HG03280 (cell line): ENCODE data around the gene FXR2.
"Not testable (repeated sequence)": the region's sequence is repeated elsewhere in the genome, so short reads cannot be mapped to it uniquely, and the experiment has no call there.

Experiments
- ATAC-seq: cut with Tn5 transposase; IDR thresholded peaks from one replicate; pipeline ENCODE4 v1.9.1; 2021; ENCODE audit warnings: mild to moderate bottlenecking, moderate library complexity; ENCODE audit not compliant: unreplicated experiment

FXR2 gene

GRCh38 chr17:7614425-7615264, at the start of gene FXR2:
Gene FXR2, minus strand, starts transcription at chr17:7614897. Its CDS starts 365 bp downstream, at chr17:7614532.
- ATAC-seq: peak; percentile 87

DNA sequence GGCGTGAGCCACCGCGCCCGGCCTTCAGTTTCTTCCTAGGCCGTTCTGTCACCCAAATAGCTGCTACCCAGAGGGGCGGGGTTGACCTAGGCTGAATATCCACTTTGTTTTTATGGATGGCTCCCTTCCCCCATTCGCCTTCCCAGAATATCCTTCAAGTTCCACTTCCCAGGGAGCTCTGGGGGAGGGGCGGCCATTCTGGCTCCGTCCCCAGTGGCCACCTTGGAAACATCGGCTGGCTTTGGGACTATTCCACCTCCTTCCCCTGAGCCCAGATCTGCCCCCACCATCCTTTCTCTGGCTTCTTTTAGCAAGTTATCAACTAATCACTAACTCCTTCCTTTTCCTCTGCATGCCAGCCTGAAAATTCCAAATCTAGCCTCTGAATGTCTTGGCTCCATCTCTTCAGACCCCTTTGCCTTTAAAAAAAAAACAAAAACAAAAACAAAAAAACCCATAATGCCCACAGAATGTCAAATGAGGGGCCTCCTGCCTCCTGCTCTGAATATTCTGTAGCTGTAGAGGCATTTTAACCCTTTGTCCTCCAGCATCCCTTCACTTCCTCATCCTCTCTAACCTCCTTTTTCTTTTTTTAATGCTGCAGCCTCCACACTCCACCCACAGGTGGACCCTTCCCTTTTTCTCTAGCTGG, 42.4 kb upstream of the FXR2 start:
- ATAC-seq: no peak

GRCh38 chr17:7655541-7655840, 40.8 kb upstream of the FXR2 start:
- no peak for ATAC-seq

- no peak for ATAC-seq
Measured at GRCh38 chr17:7654832-7655540, 40.3 kb upstream of the FXR2 start.

DNA sequence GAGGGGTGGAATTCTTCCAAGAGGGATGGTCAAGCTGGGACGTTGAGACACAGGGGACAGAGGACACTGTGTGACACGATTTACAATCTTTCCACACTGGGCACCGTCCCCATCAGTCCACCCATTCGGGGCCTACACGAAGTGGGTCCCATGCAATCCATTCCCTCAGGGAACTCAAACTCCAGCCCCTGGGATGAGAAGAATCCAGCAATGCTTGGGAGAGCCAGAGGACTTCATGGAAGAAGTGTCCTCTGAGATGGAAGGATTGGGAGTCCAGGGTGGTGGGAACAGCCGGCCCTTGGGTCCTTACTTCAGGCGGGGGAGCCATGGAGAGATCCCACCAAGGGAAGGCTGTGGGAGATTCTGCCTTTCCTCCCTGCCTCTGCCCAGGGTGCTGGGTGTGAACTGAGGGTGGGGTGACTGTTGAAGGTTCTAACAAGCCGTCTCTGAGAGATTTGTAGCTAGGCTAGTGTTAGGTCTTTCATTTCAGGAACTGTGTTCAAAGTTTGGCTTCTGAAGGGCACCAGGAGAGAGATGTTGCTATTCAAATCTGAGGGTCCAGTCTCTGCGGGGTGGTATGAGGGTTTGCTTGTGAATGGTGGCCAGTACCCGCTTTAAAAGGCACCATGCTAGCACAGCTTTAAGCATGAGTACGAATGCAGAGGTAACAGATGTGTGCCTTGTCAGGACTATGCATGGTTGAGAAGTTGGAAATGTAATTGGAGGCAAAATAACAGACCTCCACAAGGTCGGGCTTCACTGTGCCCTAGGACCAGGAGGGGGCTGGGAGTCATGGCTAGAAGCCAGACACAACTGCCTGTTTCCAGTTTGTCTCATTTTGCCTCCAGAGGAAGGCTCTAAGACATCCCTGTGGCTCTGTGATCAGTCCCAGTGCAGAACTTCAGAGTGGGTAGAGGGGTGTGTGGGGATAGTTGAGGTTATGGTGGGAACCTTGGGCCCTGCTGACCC, 38.0 kb upstream of the FXR2 start:
- no peak for ATAC-seq

- ATAC-seq: no peak
Measured at GRCh38 chr17:7651665-7652387, 37.1 kb upstream of the FXR2 start.

GRCh38 chr17:7651097-7651664, 36.5 kb upstream of the FXR2 start:
- ATAC-seq: no peak

- ATAC-seq: peak; percentile 61
Measured at GRCh38 chr17:7650509-7651096, 35.9 kb upstream of the FXR2 start, which contains the start of gene ATP1B2. Gene ATP1B2, plus strand, starts transcription at chr17:7650926. Its CDS starts 593 bp downstream, at chr17:7651519.

- no peak for ATAC-seq
Measured at GRCh38 chr17:7647018-7647417, 32.3 kb upstream of the FXR2 start.

- ATAC-seq: no peak
Measured at GRCh38 chr17:7646457-7646856, 31.8 kb upstream of the FXR2 start.

DNA sequence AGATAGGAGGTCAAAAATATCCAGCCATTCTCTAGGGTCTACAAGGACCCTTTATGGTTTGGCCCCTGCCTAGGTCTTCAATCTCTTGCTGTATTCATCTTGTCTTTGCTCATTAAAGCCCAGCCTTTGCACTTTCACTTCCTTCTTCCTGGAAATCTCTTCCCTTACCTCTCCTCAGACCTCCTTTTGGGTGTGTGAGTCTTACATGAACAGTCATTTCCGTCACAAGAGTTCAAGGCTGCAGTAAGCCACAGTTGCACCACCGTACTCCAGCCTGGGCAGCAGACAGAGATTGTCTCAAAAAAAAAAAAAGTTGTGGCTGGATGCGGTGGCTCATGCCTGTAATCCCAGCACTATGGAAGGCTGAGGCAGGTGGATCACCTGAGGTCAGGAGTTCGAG, 30.1 kb upstream of the FXR2 start:
- ATAC-seq: no peak

DNA sequence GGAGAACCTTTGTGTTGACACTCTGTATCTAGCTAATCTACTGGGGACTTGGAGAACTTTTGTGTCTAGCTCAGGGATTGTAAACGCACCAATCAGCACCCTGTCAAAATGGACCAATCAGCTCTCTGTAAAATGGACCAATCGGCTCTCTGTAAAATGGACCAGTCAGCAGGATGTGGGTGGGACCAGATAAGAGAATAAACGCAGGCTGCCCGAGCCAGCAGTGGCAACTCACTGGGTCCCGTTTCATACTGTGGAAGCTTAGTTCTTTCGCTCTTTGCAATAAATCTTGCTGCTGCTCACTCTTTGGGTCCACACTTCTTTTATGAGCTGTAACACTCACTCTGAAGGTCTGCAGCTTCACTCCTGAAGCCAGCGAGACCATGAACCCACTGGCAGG, 26.9 kb upstream of the FXR2 start:
- ATAC-seq: not testable (repeated sequence)

- ATAC-seq: no peak
Measured at GRCh38 chr17:7640783-7641182, 26.1 kb upstream of the FXR2 start.

DNA sequence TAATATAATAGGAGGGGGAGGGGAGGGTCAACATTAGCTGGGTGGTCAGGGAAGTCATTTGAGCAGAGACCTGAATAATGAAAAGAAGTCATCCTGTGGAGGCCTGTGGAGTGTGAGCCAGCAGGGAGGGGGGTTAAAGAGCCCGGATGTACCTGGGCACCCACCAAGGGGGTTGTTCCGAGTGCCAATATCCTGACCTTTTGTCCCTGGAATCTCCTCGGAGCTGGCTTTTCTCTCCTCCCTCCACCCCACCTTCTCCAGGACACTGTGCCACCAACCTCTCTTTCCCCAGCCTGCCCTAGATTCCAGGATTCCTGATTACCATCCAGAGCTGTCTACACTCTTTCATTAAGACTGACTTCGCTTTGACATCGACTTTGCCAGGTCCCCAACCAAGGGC, 21.5 kb upstream of the FXR2 start:
- ATAC-seq: no peak

DNA sequence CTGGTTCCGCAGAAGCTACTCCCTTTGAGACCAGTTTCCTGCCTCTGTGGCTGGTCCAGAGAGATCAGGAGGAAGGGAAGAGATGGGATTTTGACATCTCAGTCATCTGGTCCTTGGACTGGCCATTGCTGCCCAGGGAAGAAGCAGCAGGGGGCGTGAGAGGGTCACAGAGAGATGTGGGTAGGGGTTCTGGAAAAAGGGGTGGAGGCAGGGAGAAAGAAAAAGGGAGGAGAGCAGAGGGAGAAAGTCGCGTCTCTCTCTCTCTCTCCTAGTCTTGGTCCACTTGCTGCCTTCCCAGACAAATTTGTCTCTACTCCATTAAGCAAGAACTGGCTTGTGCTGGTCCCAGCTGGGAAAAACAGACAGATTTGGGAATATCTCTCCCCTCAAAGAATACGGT, 19.7 kb upstream of the FXR2 start:
- ATAC-seq: no peak

GRCh38 chr17:7633093-7633492, 18.4 kb upstream of the FXR2 start:
- ATAC-seq: no peak

DNA sequence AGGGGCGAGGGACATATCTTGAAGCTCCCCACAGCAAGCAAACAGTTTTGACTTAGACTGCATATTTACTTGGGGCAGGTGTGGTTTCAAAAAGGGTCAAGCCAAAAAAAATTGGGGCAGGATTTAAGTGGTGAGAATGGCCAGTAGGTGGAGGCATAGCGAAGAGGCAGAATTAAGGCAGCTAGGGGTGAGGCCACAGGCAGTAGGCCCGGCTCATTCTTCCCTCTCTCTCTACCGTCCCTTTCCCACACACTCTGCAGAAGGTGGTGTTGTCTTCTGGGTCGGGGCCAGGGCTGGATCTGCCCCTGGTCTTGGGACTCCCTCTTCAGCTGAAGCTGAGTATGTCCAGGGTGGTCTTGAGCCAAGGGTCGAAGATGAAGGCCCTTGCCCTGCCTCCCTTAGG, 17.8 kb upstream of the FXR2 start:
- ATAC-seq: no peak

- no peak for ATAC-seq
Measured at GRCh38 chr17:7631398-7632380, 17.0 kb upstream of the FXR2 start.
